ENCODE measurements around the gene ERCC8. TPM values are rescaled to one million over a fixed set of nuclear protein-coding genes. Genes with fewer than 3 reads are reported as not detected.
A peak's percentile ranks its signal among the peaks of the same experiment; 100 is the strongest.
"Not testable (repeated sequence)": the region's sequence is repeated elsewhere in the genome, so short reads cannot be mapped to it uniquely, and the experiment has no call there.

The ERCC8 gene, protein sequence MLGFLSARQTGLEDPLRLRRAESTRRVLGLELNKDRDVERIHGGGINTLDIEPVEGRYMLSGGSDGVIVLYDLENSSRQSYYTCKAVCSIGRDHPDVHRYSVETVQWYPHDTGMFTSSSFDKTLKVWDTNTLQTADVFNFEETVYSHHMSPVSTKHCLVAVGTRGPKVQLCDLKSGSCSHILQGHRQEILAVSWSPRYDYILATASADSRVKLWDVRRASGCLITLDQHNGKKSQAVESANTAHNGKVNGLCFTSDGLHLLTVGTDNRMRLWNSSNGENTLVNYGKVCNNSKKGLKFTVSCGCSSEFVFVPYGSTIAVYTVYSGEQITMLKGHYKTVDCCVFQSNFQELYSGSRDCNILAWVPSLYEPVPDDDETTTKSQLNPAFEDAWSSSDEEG
- total RNA-seq = 3.7 TPM

DNA sequence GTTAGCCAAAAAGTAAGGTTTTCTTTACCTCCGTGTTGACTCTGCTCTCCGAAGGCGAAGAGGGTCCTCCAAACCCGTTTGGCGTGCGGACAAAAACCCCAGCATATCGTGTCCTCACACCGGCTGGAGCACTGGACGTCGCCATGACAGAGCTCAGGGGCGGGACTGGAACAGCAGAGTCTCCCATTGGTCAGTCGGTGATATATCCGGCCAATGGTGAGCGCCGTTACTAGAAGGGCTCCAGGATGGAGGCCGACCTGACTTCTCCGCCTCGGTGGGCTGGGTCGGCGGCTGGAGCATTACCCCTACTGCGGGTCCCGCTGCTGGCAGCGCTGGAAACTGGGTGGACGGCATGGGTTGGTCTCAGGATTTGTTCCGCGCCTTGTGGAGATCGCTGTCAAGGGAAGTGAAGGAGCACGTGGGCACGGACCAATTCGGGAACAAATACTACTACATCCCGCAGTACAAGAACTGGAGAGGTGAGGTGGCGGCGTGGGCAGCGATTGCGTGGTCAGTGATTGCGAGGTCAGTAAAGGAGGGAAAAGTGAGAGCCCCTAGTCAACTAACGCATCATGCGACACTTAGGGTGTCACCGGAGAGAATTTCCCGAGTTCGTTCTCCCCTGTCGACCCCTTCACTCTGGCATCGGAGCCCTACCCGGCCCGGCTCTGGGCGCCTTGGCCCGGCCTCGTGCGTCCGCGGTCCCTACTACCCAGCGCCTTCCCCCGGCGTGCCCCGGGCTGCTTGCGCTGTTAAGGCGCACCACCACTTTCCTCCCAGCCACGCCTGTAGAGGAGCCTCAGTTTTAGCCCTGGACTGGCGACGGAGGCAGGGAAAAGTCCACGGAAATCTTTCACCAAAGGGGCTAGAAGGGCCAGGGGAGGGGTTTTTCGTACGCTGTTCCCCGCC, at the start of gene ERCC8, which contains the start of gene NDUFAF2:
ERCC8 (minus strand) TSS at position 167 of the 909 bp plus-strand sequence; CDS start at position 105, 62 bp downstream.
NDUFAF2 (plus strand) TSS at position 302 of the 909 bp plus-strand sequence; CDS start at position 353, 51 bp downstream.
- ATAC-seq = peak; percentile 98
- peak; percentile 93 for DNase-seq (ENCODE audit: low spot score)

GRCh38 chr5:60993875-60994571, 49.2 kb upstream of the ERCC8 start:
- no peak for ATAC-seq

GRCh38 chr5:60993425-60993824, 48.6 kb upstream of the ERCC8 start:
- ATAC-seq (no peak), DNase-seq (ENCODE audit: low spot score) (no peak)

More at GRCh38 chr5:60993875-60994571, 49.2 kb upstream of the ERCC8 start:
- no peak for DNase-seq (ENCODE audit: low spot score)

GRCh38 chr5:60992871-60993270, 48.0 kb upstream of the ERCC8 start:
- DNase-seq (ENCODE audit: low spot score) = no peak
- ATAC-seq = no peak

DNA sequence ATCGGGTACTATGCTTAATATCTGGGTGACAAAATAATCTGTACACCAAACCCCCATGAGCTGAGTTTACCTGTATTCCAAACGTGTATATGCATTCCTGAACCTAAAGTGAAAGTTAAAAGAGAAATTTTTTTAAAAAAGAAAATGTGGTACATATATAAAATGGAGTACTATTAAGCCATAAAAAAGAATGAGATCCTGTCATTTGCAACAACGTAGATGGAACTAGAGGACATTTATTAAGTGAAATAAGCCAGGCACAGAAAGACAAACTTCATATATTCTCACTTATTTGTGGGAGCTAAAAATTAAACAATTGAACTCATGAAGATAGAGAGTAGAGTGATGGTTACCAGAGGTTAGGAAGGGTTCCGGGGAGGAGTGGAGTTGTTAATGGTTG, 44.9 kb upstream of the ERCC8 start:
- DNase-seq (ENCODE audit: low spot score) (no peak), ATAC-seq (no peak)

- ATAC-seq; DNase-seq (ENCODE audit: low spot score): not testable (repeated sequence)
Measured at GRCh38 chr5:60982127-60982526, 37.3 kb upstream of the ERCC8 start.

DNA sequence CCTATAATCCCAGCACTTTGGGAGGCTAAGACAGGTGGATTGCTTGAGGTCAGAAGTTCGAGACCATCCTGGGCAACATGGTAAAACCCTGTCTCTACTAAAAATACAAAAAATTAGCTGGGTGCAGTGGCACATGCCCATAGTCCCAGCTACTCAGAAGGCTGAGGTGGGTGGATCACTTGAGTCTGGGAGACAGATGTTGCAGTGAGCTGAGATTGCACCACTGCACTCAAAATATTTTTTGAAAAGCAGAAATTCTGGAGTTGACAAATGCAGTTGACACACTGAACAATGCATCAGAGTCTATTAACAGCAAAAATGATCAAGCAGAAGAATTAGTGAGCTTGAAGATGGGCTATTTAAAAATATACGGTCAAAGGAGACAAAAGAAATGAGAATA, 35.6 kb upstream of the ERCC8 start:
- DNase-seq (ENCODE audit: low spot score) (no peak), ATAC-seq (no peak)

DNA sequence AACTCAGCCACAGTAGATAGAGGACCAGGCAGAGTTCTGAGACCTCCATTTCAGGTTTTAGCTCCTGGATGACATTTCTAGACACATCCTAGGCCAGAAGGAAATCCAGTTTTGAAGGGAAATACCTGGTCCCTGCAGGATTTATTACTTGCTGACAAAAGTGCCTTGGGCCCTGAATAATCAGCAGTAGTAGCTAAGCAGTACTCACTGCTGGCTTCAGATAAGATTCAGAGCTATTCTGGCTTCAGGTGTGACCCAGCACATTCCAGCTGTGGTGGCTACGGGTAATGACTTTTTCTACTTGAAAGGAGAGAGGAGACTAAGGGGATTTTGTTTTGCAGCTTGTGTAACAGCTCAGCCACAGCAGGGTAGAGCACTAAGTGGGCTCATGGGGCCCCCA, 34.1 kb upstream of the ERCC8 start:
- ATAC-seq = no peak
- no peak for DNase-seq (ENCODE audit: low spot score)

DNA sequence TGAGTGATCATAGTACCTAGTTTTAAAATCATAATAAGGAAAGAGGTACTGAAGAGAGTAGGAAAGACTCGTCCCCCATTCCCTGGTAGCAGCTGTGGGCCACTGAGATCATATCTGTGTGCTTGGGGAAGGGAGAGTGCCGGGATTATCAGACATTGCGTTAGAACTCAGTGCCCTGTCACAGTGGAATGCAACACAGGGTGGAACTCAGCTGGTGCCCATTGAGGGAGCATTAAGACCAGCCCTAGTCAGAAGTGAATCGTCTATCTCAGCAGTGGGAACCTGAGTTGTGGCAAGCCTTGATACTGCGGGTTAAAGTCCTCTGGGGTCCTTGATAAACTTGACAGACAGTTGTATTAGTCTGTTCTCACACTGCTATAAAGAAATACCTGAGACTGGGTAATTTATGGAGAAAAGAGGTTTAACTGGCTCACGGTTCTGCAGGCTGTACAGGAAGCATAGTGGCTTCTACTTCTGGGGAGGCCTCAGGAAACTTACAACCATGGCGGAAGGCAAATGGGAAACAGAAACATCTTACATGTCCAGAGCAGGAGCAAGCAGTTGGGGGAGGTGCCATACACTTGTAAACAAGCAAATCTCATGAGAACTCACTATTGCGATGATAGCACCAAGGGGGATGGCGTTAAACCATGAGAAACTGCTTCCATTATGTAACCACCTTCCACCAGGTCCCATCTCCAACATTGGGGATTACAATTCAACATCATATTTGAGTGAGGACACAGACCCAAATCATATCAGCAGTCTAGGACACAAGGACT, 33.3 kb upstream of the ERCC8 start:
- ATAC-seq (no peak), DNase-seq (ENCODE audit: low spot score) (no peak)

- no peak for DNase-seq (ENCODE audit: low spot score)
- no peak for ATAC-seq
Measured at GRCh38 chr5:60972231-60972630, 27.4 kb upstream of the ERCC8 start.

GRCh38 chr5:60961685-60962084, 16.8 kb upstream of the ERCC8 start:
- no peak for ATAC-seq
- DNase-seq (ENCODE audit: low spot score) = no peak

- DNase-seq (ENCODE audit: low spot score) = no peak
- no peak for ATAC-seq
Measured at GRCh38 chr5:60960591-60960990, 15.7 kb upstream of the ERCC8 start.

- DNase-seq (ENCODE audit: low spot score) (no peak), ATAC-seq (no peak)
Measured at GRCh38 chr5:60959156-60959555, 14.3 kb upstream of the ERCC8 start.

GRCh38 chr5:60958712-60959111, 13.8 kb upstream of the ERCC8 start:
- ATAC-seq (no peak), DNase-seq (ENCODE audit: low spot score) (no peak)

GRCh38 chr5:60958088-60958487, 13.2 kb upstream of the ERCC8 start:
- DNase-seq (ENCODE audit: low spot score) = no peak
- no peak for ATAC-seq

- ATAC-seq (no peak), DNase-seq (ENCODE audit: low spot score) (no peak)
Measured at GRCh38 chr5:60955239-60955638, 10.4 kb upstream of the ERCC8 start.

DNA sequence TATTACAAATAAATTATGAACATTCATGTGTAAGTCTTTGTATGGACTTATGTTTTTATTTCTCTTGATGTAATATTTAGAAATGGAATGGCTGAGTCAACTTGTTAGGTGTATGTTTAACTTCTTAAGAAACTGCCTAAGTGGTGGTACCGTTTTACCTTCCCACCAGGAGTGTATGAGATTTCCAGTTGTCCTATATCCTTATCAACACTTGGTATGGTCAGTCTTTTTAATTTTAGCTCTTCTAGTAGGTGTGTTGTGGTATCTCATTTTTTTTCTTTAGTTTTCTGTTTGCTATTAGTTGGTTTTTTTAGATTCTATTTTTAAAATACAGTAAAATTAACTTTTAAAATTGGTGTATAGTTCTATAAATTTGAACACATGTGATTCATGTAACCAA, 3.9 kb upstream of the ERCC8 start:
- ATAC-seq = no peak
- no peak for DNase-seq (ENCODE audit: low spot score)

- ATAC-seq = peak; percentile 44
- peak; percentile 50 for DNase-seq (ENCODE audit: low spot score)
Measured at GRCh38 chr5:60945813-60946187, 930 bp upstream of the ERCC8 start.

DNA sequence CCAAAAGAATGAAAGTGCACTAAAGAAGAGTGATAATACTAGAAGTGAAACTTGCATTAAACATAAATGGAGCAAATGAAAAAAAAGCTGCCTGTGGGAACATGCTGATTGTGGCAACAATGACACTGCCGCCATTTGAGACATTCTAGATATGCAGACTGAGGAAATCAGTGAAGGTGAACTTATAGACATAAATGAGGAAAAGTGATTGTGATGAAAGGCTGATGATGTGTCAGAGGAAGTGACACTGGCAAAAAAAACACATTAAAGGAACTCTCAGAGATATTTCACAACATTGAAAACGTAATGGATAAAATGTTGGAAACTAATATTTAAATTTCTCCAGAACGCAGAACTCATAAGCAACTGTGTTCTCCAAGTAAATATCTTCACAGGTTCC, 1.2 kb downstream of the ERCC8 start:
- ATAC-seq = no peak

DNA sequence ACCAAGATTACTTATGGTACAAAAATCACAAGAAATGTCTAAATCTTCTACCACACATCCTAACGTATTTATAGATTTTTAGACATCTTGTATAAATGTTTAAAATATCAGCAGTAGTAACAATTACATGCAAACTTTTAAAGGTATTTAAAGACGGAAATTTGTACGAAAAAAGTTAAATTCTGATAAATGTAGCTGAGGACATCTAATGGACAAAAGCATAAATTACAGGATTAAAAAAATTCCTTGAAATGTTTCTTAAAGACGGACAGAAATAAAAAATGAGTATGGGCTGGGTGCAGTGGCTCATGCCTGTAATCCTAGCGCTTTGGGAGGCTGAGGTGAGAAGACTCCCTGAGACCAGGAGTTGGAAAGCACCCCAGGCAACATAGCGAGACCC, 15.8 kb downstream of the ERCC8 start:
- ATAC-seq (no peak), DNase-seq (ENCODE audit: low spot score) (no peak)

More for the DNA sequence above, 1.2 kb downstream of the ERCC8 start:
- no peak for DNase-seq (ENCODE audit: low spot score)
